ENCODE measurements around the gene CHRND.

CHRND gene

DNA sequence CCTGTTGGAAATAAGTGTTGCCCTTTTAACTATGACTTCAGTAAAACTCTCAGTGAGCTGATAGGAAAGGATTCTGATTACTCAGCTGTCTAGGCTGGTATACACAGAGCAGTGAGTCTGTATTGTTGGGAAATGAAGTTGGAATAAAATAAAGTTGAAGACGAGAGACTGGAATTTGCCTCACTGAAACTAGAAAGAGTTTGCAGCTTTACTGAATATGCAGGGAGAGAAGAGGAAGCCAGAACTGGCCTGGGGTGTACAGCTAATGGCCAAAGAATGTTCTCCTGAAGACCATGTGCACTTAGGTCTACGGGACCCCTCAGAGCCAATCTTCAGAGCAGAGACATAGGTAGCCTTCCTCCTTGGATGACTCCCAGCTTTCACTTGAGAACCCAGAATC is 51.0 kb downstream of the CHRND start:
- DNase-seq: no peak

DNA sequence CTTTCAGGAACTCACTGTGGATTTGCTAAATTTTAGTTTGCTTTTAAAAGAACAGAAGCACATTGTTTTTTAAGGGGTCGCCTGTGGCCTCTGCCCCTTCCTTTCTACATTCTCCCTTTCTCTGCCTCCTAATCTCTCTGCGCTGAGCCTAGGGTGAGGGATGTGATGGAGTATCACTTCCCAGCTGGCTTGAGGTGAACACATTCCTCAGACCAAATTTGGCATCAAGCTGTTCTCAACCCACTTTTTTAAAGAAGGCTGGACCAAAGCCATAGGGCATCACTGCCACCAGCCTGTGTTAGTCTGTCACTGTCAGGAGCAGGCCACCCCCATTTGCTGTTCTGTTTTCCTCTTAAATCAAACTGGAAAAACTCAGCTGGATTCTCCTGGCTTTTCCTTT is 51.9 kb downstream of the CHRND start:
- DNase-seq: no peak

DNA sequence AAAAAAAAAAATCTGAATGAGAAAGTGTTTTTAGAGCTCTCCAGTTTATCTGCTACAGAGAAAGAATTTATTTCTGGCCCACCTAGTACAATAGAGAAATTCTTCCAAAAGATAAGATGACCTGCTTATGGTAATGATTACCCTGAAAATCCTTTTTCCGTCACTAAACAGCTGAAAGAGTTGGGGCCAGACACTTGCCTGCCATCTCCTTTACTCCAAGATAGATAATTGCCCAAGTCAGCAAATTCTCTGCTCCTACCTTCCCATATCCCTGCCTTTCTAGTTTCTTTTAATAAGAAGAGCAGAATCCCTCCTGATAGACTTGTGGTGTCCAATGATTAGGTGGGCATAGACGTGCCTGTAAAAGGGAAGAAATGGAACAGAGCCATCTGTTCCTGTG is 52.7 kb downstream of the CHRND start:
- DNase-seq: no peak

DNA sequence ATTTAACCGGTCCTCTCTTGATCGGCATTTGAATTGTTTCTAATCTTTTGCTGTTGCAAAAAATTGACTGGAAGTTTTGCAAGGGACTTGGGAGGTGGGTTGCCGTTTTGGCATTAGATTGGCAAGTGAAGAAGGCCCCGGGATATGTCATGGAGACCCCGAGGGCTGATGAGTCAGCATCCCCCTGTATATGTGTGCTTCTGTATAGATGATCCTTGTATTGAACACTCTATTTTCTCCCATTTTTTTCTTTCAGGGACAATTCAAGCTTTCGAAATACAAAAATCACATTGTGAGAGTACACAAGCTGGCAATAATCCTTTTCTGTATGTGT is 54.7 kb downstream of the CHRND start:
- DNase-seq: no peak

DNA sequence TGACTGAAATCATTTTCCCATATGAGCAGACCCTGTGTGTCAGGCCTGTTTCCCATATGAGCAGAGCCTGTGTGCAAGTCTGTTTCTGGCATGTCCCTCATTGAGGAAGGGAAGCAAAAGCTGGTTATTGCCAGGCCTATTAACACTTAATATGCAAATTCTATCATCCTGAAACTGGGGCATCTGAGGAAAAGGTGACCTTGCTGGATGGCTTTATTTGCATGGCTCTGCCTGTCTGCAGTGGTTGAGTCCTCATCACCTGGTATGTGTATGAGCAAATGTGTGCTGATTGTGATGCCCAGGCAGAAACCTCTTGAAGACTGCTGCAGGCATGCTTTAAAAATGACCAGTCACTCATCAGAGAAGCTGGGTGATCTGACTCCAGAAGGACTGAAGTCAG is 55.8 kb downstream of the CHRND start:
- DNase-seq: no peak

DNA sequence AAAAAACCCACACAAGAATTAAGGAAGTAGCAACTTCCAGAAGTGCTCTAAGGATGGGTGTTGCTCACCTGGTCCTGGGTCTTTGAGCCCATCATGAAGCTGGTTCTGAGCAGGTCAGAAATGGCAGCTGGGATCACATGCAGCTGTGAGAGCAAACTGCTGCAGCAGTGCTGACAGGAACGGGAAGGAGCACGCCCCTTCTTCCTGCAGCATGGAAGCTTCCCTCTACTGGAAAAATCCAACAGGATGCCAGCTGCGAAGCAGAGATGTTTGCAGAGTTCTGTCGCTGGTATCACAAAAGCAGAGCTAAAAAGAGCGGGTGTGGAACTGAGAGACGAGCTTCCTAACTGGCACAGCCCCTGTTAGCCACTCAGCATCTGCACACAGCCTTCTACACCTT is 58.3 kb downstream of the CHRND start:
- no peak for DNase-seq

Data from activated CD4-positive, alpha-beta T cell treated with anti-CD3 and anti-CD28 coated beads for 1 hour (primary cell).